Measurements from ENCODE around the gene SZT2.

- TF ChIP-seq CTCF (IDR thresholded peaks at IDR 0.05; ENCODE audit: low read depth, low read length) (no peak), EZH2phosphoT487 (IDR thresholded peaks at IDR 0.05; ENCODE audit: low read depth) (no peak)
Observed at GRCh38 chr1:43359696-43360095, 30.0 kb upstream of the SZT2 start.

All from OCI-LY3 (cell line).